Left ventricle myocardium superior (tissue), 1 donor: ENCODE results near the gene LEP. TPM values are rescaled to one million over a fixed set of nuclear protein-coding genes. Genes with fewer than 3 reads are reported as not detected.

Experiments
- ATAC-seq: fragments of 200-7000 bp; cut with Tn5 transposase; one replicate; pipeline ENCODE4 v1.9.1; 2020; ENCODE audit warnings: mild to moderate bottlenecking, moderate library complexity
- DNase-seq: peaks from one replicate; pipeline ENCODE4 v3.0.0-alpha.2; 2020
- intact Hi-C: fragments of 100-400 bp; cut with micrococcal nuclease; formaldehyde crosslinking; loops from one replicate; pipeline ENCODE4 v1.11.0; 2022
- microRNA-seq: library from miRNA; unstranded; fragments of <30 nt; microRNA quantifications from one replicate; pipeline ENCODE4 v1.2.0, GENCODE V29; 2020; ENCODE audit warnings: borderline number of aligned reads
- total RNA-seq: library from RNA; stranded (reverse); fragmentation: NEBNext Ultra II Directional; extraction: Animal tissue kit (Norgen Biotek cat#: 25700); gene quantifications from one replicate; pipeline ENCODE4 v1.2.1, GENCODE V29; 2021
- donor health status: DM: no; HTN: yes; CAD: no; lungs with severe emphysema.

Gene LEP
- total RNA-seq, 1 donor from 2014 or later: 0.42 TPM

- DNase-seq: no peak
- no peak for ATAC-seq
- intact Hi-C loops: no loop called here
Observed at GRCh38 chr7:128303133-128303532, 62.1 kb downstream of the LEP start.

- intact Hi-C loops: no loop called here
- ATAC-seq (no peak), DNase-seq (no peak)
Observed at GRCh38 chr7:128303643-128304042, 62.6 kb downstream of the LEP start.

- ATAC-seq: no peak
- DNase-seq: no peak
- intact Hi-C loops: no loop called here
Observed at GRCh38 chr7:128304212-128304611, 63.1 kb downstream of the LEP start.

GRCh38 chr7:128307061-128307460 lies 66.0 kb downstream of the LEP start:
- intact Hi-C loops: no loop called here
- ATAC-seq (no peak), DNase-seq (no peak)

Small RNA genes lying within 50 kb of the gene (microRNA-seq; reads per million reads assigned to microRNA genes)
- not detected for gene MIR129-1

Other genes starting within 250 kb of the LEP start
- 3.3 TPM for gene LRRC4, start 209.8 kb upstream of the LEP start, total RNA-seq
- 36.0 TPM for gene RBM28, start 102.6 kb downstream of the LEP start, total RNA-seq
- gene PRRT4, start 120.4 kb downstream of the LEP start, total RNA-seq: 1.6 TPM
- gene IMPDH1, start 168.7 kb downstream of the LEP start, total RNA-seq: 20.7 TPM
- gene HILPDA, start 214.6 kb downstream of the LEP start, total RNA-seq: 6.9 TPM
- 19.4 TPM for gene METTL2B, start 235.5 kb downstream of the LEP start, total RNA-seq